Lung (tissue), 12 donors: ENCODE results near the gene PMEPA1. TPM values are rescaled to one million over a fixed set of nuclear protein-coding genes. Genes with fewer than 3 reads are reported as not detected.
A peak's percentile ranks its signal among the peaks of the same experiment; 100 is the strongest.

Source experiments
- ATAC-seq: fragments of 200-7000 bp; cut with Tn5 transposase; one replicate; pipeline ENCODE4 v1.9.1; 2020; ENCODE audit warnings: moderate number of reproducible peaks; ENCODE audit not compliant: insufficient read depth, low FRiP score
- DNase-seq, 3 donors: peaks; one replicate each; pipeline ENCODE4 v3.0.0-alpha.2; 2013 to 2017
- H3K27ac ChIP-seq, 2 donors: one replicate each; pipeline ENCODE4 v1.5.1; 2013; ENCODE audit warnings: mild to moderate bottlenecking in 2 of 2, moderate library complexity in 2 of 2, control low read depth in 1 of 2, inconsistent platforms in 1 of 2, low read depth in 1 of 2, low read length in 1 of 2
- H3K27me3 ChIP-seq, 3 donors: one replicate each; pipeline ENCODE4 v1.5.1; 2013; ENCODE audit warnings: low read length in 2 of 3; ENCODE audit not compliant: control insufficient read depth in 3 of 3, insufficient read depth in 3 of 3
- H3K36me3 ChIP-seq, 4 donors: one replicate each; pipeline ENCODE4 v1.5.1; 2013; ENCODE audit warnings: low read length in 4 of 4, mild to moderate bottlenecking in 1 of 4, moderate library complexity in 1 of 4; ENCODE audit not compliant: control insufficient read depth in 4 of 4, insufficient read depth in 4 of 4
- H3K4me1 ChIP-seq, 5 donors: one replicate each; pipeline ENCODE4 v1.5.1; 2013; ENCODE audit warnings: low read length in 5 of 5, mild to moderate bottlenecking in 2 of 5, moderate library complexity in 1 of 5; ENCODE audit not compliant: control insufficient read depth in 5 of 5, insufficient read depth in 5 of 5
- H3K4me3 ChIP-seq: one replicate; pipeline ENCODE4 v1.5.1; 2013; ENCODE audit warnings: mild to moderate bottlenecking, control low read depth, moderate library complexity
- H3K9ac ChIP-seq, 2 donors: one replicate each; pipeline ENCODE4 v1.5.1; 2013; ENCODE audit warnings: low read length in 2 of 2, control low read depth in 1 of 2; ENCODE audit not compliant: insufficient read depth in 1 of 2
- H3K9me3 ChIP-seq, 4 donors: one replicate each; pipeline ENCODE4 v1.5.1; 2013; ENCODE audit warnings: low read length in 3 of 4, mild to moderate bottlenecking in 1 of 4, moderate library complexity in 1 of 4; ENCODE audit not compliant: control insufficient read depth in 4 of 4, insufficient read depth in 3 of 4
- CTCF ChIP-seq: IDR thresholded peaks from 2 replicates; pipeline ENCODE4 v1.5.1; 2012; ENCODE audit warnings: mild to moderate bottlenecking; ENCODE audit errors: control extremely low read depth, extremely low read depth
- WGBS, 2 donors: extraction: QIAGEN DNeasy Blood & Tissue Kit; methylation state at CpG; one replicate each; pipeline ENCODE4 v1.1.7; 2013; 5-methylcytosine and 5-hydroxymethylcytosine counted together
- polyA plus RNA-seq, 2 donors: library from polyadenylated mRNA; stranded (reverse); fragments of 200-250 nt; gene quantifications; one replicate each; pipeline ENCODE4 v1.2.1, GENCODE V29; 2013
- total RNA-seq, 2 donors: library from RNA; depleted of rRNA in 1 of 2; stranded (reverse); fragments of >200 nt in 1 of 2; gene quantifications; one replicate each; pipeline ENCODE4 v1.2.1, GENCODE V29; 2014 to 2021
- donor health status: control.
- donor health status: control.
- donor health status: Bipolar disorder and iron deficiency.
- donor health status: healthy.
- donor health status: DM: yes; HTN: yes; CAD: no.

PMEPA1 gene
- total and polyA plus RNA-seq, 4 donors: 10.0 to 44.0 (median 23.9) TPM

- DNase-seq: peak; percentile 25 to 49 (median 44)
- Histone ChIP-seq H3K27me3 (no peaks in the 10 kb centered on the region), H3K9ac (no peak overlapping the region), H3K36me3 (no peaks in the 10 kb centered on the region), H3K4me3 (no peak overlapping the region), H3K4me1 (peaks cover 5 to 42% (median 14%) of the 10 kb centered on the region in 5 donors), H3K27ac (no peak overlapping the region), H3K9me3 (no peaks in the 10 kb centered on the region)
- 56 to 62% methylated on average over 7 of the region's 7 CpGs for WGBS, 2 donors
- no peak for ATAC-seq
- no peak for TF ChIP-seq CTCF
These were observed 37.1 kb upstream of the PMEPA1 start for GRCh38 chr20:57746832-57747404.

DNA sequence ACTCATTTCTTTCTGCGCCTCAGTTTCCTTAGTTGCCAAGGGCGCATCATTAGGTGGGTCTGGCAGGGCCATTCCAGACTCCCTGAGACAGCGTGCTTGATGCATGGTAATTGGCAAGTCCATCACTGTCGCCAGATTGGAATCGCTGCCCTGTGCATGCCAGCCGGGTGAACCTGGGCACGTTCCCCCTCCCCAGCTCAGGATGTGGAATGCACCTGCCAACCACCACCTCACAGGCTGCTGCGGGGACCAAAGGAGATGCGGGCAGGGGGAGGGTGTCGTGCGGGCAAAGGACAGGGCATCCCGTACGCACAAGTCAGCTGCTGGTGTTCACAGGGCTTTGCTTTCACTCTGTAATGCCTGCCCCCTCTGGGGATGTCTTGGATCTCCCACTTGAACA, 36.4 kb upstream of the PMEPA1 start:
- Histone ChIP-seq H3K9ac (no peak overlapping the region), H3K27ac (no peak overlapping the region), H3K36me3 (no peaks in the 10 kb centered on the region), H3K27me3 (no peaks in the 10 kb centered on the region), H3K4me3 (no peak overlapping the region), H3K9me3 (no peaks in the 10 kb centered on the region), H3K4me1 (peaks cover 5 to 42% (median 14%) of the 10 kb centered on the region in 5 donors)
- TF ChIP-seq CTCF: no peak
- DNase-seq (peak in 1 of 3 donors; percentile 1), ATAC-seq (no peak)
- 94 to 96% methylated on average over 13 of the region's 13 CpGs for WGBS, 2 donors

- DNase-seq (no peak), ATAC-seq (no peak)
- Histone ChIP-seq H3K36me3 (no peaks in the 10 kb centered on the region), H3K27me3 (no peaks in the 10 kb centered on the region), H3K4me1 (peaks cover 3 to 28% (median 6%) of the 10 kb centered on the region in 5 donors), H3K9ac (no peak overlapping the region), H3K27ac (no peak overlapping the region), H3K9me3 (no peaks in the 10 kb centered on the region), H3K4me3 (no peak overlapping the region)
- no peak for TF ChIP-seq CTCF
- 90 to 92% methylated on average over 6 of the region's 6 CpGs for WGBS, 2 donors
These were observed 34.4 kb upstream of the PMEPA1 start for GRCh38 chr20:57744206-57744605.
